Endothelial cell of umbilical vein (primary cell): ENCODE measurements around the gene ZDHHC17. TPM values are rescaled to one million over a fixed set of nuclear protein-coding genes. Genes with fewer than 3 reads are reported as not detected.

ENCODE experiments used
- BruUV-seq: library from RNA; stranded (reverse); fragments of 400-500 nt; replicated peaks from 2 replicates; lab custom pipeline; 2021; lab: Mats Ljungman, UMichigan
- CTCF ChIA-PET: fragments of 300-600, 350-600 bp; sonication (Branson Sonifier 250); formaldehyde crosslinking; loops from one replicate; lab custom pipeline; 2021; ENCODE audit warnings: antibody characterized with exemption, inconsistent platforms; lab: Charles Lee
- POLR2A ChIA-PET: fragments of 300-600, 350-600 bp; sonication (Branson Sonifier 250); formaldehyde crosslinking; loops from one replicate; lab custom pipeline; 2021; ENCODE audit warnings: antibody characterized with exemption, inconsistent platforms; lab: Charles Lee
- DNase-seq: peaks from one replicate; pipeline ENCODE4 v3.0.0-alpha.2; 2011; ENCODE audit warnings: low read depth, low spot score
- FAIRE-seq: peaks from 2 replicates; lab custom pipeline; 2011; peaks lifted over from hg19 to GRCh38; lab: Jason Lieb, UNC
- H2AFZ ChIP-seq: 2 replicates; pipeline ENCODE4 v1.6.0; 2012; ENCODE audit warnings: low read depth, low read length, control low read depth, inconsistent platforms
- H3K27ac ChIP-seq: 2 replicates; pipeline ENCODE4 v1.5.1; 2011; ENCODE audit warnings: low read depth, mild to moderate bottlenecking, control low read depth, low read length, moderate library complexity; ENCODE audit not compliant: insufficient read depth
- H3K27me3 ChIP-seq, 2 experiments: 2 replicates each; pipeline versions ENCODE4 v1.6.0 to v1.6.1; 2011; ENCODE audit warnings: low read length in 2 of 2, mixed read lengths in 1 of 2; ENCODE audit not compliant: control insufficient read depth in 2 of 2, insufficient read depth in 2 of 2
- H3K36me3 ChIP-seq, 2 experiments: 2 replicates in 1 of 2; 3 replicates in 1 of 2; pipeline ENCODE4 v1.5.1; 2011; ENCODE audit warnings: low read length in 2 of 2, mild to moderate bottlenecking in 1 of 2, moderate library complexity in 1 of 2; ENCODE audit not compliant: control insufficient read depth in 2 of 2, insufficient read depth in 2 of 2; ENCODE audit errors: extremely low read depth in 1 of 2
- H3K4me1 ChIP-seq: 3 replicates; pipeline ENCODE4 v1.5.1; 2011; ENCODE audit warnings: mild to moderate bottlenecking, low read length; ENCODE audit not compliant: control insufficient read depth, insufficient read depth; ENCODE audit errors: extremely low read depth
- H3K4me2 ChIP-seq: 2 replicates; pipeline ENCODE4 v1.6.1; 2011; ENCODE audit warnings: low read length, control low read depth, mixed read lengths; ENCODE audit not compliant: insufficient read depth
- H3K4me3 ChIP-seq, 3 experiments: fragments of 200-600 bp in 1 of 3; sonication (generic), shearing (Covaris generic) in 1 of 3; replicated peaks in 1 of 3; 2 replicates each; pipeline ENCODE4 v1.5.1; 2011 to 2016; ENCODE audit warnings: control low read depth in 3 of 3, low read length in 3 of 3, mild to moderate bottlenecking in 2 of 3, inconsistent platforms in 1 of 3, low read depth in 1 of 3, moderate library complexity in 1 of 3; ENCODE audit not compliant: insufficient read depth in 1 of 3
- H3K79me2 ChIP-seq: 2 replicates; pipeline ENCODE4 v1.6.0; 2012; ENCODE audit warnings: low read length, inconsistent platforms; ENCODE audit not compliant: control insufficient read depth, insufficient read depth
- H3K9ac ChIP-seq: replicated peaks from 2 replicates; pipeline ENCODE3; 2011; ENCODE audit warnings: low read length, control low read depth; ENCODE audit not compliant: insufficient read depth; ENCODE audit errors: extremely low read depth
- H3K9me1 ChIP-seq: replicated peaks from 3 replicates; pipeline ENCODE4 v1.6.0; 2011; ENCODE audit warnings: mild to moderate bottlenecking, low read length; ENCODE audit not compliant: control insufficient read depth, insufficient read depth; ENCODE audit errors: extremely low read depth
- H3K9me3 ChIP-seq: replicated peaks from 2 replicates; pipeline ENCODE4 v1.5.1; 2012; ENCODE audit warnings: low read length, inconsistent platforms; ENCODE audit not compliant: control insufficient read depth, insufficient read depth
- H4K20me1 ChIP-seq: replicated peaks from 2 replicates; pipeline ENCODE3; 2011; ENCODE audit warnings: mild to moderate bottlenecking, low read length; ENCODE audit not compliant: control insufficient read depth, insufficient read depth; ENCODE audit errors: extremely low read depth
- EZH2 ChIP-seq: IDR thresholded peaks from 2 replicates; pipeline ENCODE4 v1.6.1; 2012; ENCODE audit warnings: borderline replicate concordance, low read depth, mild to moderate bottlenecking, moderate library complexity, low read length, inconsistent platforms; ENCODE audit not compliant: severe bottlenecking
- FOS ChIP-seq: IDR thresholded peaks from 2 replicates; pipeline ENCODE4 v1.6.1; 2011; ENCODE audit warnings: mild to moderate bottlenecking, low read length, moderate library complexity, borderline replicate concordance; ENCODE audit not compliant: insufficient read depth
- GATA2 ChIP-seq: IDR thresholded peaks from 2 replicates; pipeline ENCODE4 v1.7.0; 2011; ENCODE audit warnings: low read depth, mild to moderate bottlenecking, moderate library complexity, mixed read lengths, low read length; ENCODE audit not compliant: insufficient read length, insufficient read depth
- JUN ChIP-seq: IDR thresholded peaks from 2 replicates; pipeline ENCODE4 v1.6.1; 2011; ENCODE audit warnings: borderline replicate concordance, low read depth; ENCODE audit not compliant: insufficient read length, insufficient read depth
- MAX ChIP-seq: IDR thresholded peaks from 2 replicates; pipeline ENCODE4 v1.6.1; 2011; ENCODE audit not compliant: insufficient read depth, insufficient read length
- POLR2A ChIP-seq: IDR thresholded peaks from 2 replicates; pipeline ENCODE4 v1.6.1; 2012; ENCODE audit warnings: low read depth, mild to moderate bottlenecking, control low read depth, low read length
- POLR2AphosphoS5 ChIP-seq: IDR thresholded peaks from 2 replicates; pipeline ENCODE4 v1.6.1; 2012; ENCODE audit warnings: low read depth, mild to moderate bottlenecking, control low read depth, low read length, moderate library complexity; ENCODE audit not compliant: insufficient read depth
- dilution Hi-C: fragments of 300-500 bp; cut with MboI; formaldehyde crosslinking; loops from one replicate; pipeline ENCODE4 v1.15.0; 2019; ENCODE audit warnings: low sequenced_read_pairs; ENCODE audit not compliant: extremely low pct_ligation_motif_present
- intact Hi-C: fragments of 100-400 bp; cut with micrococcal nuclease; formaldehyde crosslinking; loops from one replicate; pipeline ENCODE4 v1.10.0; 2022
- polyA plus RNA-seq, 4 experiments: library from polyadenylated mRNA; depleted of rRNA in 3 of 4; stranded (reverse) in 3 of 4; unstranded in 1 of 4; fragments of >200 nt; gene quantifications; 2 replicates each; pipeline versions ENCODE4 v1.2.1 to v1.2.3, GENCODE V29; 2011 to 2012; ENCODE audit warnings: missing spikeins in 1 of 4
- total RNA-seq: library from RNA; stranded (reverse); gene quantifications from 2 replicates; pipeline ENCODE4 v1.2.3, GENCODE V29; 2021

Gene ZDHHC17
- total and polyA plus RNA-seq, 2 donors (not counting 3 experiments of a cell fraction or from before 2014, with no cell fraction given), result 21.2 to 26.9 TPM

DNA sequence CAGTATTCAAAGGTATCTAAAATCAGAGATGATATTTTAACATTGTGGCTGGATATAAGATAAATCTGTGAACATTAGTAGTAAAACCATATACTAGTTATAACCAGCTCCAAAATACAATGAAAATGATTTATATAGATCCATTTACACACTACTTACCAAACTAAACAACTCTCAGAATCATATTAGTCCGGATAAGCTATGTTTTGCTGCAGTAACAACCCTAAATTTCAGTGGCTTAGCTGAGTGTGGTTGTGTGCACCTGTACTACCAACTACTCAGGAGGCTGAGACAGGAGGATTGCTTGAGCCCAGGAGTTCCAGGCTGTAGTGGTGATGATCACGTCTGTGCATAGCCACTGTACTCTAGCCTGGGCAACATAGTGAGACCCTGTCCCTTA is 23.8 kb downstream of the ZDHHC17 start:
- Histone ChIP-seq H3K4me1 (no peaks in the 10 kb centered on the region), H3K27ac (no peak overlapping the region), H3K9ac (no peak overlapping the region), H3K36me3 (no peaks in the 10 kb centered on the region), H3K4me2 (no peak overlapping the region), H3K4me3 (no peak overlapping the region), H3K79me2 (peaks cover 16% of the 10 kb centered on the region), H3K9me3 (no peaks in the 10 kb centered on the region), H4K20me1 (peaks cover 6% of the 10 kb centered on the region), H3K27me3 (no peaks in the 10 kb centered on the region), H2AFZ (no peak overlapping the region), H3K9me1 (no peaks in the 10 kb centered on the region)
- POLR2A ChIA-PET, result no interaction called here
- no TSS peak for BruUV-seq
- dilution Hi-C loops (no loop called here), intact Hi-C loops (no loop called here)
- CTCF ChIA-PET, result interaction anchor here (0.8 to 1.1 kb wide), 3 partner anchors 21 to 164 kb away, joined by 3 read pairs; no protein-coding TSS in a partner anchor
- DNase-seq, result no peak
- FAIRE-seq, result no peak
- TF ChIP-seq POLR2AphosphoS5, result no peak
- TF ChIP-seq JUN, result no peak
- TF ChIP-seq POLR2A, result no peak
- TF ChIP-seq EZH2, result no peak
- no peak for TF ChIP-seq GATA2
- TF ChIP-seq MAX, result no peak
- TF ChIP-seq FOS, result no peak
